ENCODE results near the gene SP140.

DNA sequence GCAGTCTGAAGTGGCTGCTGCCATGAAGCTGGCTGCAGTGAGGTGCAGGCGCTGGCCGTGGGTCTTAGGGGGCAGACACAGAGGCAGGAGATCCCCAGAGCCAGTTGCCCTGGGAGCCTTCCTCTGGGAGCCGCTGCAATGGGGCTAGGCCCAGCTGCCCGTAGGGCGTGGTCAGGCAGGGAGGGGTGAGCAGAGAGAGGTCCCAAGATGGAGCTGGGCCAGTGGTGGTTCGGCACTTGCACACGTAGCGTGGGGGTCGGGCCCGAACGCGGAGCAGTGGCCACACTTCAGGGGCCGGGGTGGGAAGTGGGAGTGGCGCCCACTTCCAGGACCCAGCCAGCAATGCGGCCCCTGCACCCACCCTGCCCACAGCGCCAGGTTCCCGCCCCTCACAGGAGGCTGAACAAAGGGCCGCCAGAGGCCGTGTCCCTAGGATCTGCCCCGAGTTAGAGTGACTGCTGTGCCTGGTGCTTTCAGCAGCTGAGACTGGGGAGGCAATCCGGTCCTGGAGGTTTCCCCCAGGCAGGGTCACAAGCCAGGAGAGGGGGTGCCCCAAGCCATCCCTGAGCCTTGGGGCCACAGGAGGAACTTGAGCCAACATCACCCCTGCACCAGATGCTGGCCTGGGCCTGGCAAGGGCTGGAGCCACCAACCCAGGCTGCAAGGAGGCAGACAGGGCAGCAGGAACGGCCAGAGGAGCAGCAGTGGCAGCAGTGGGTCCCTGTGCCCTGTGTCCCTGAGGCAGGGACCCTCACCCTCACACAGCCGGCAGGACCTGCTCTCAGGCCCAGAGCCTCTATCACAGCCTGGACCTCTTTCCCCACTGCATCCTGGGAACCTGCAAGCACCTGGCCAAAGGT is 80.1 kb downstream of the SP140 start:
- no peak for TF ChIP-seq GATA3 (IDR thresholded peaks at IDR 0.05; ENCODE audit: low read depth, low read length)
- TF ChIP-seq GATA2 (IDR thresholded peaks at IDR 0.05; ENCODE audit: low read depth, low read length): no peak
